Activated T-cell treated with anti-CD3 and anti-CD28 coated beads for 48 hours (primary cell): ENCODE results near the gene MCF2L.

ENCODE experiments used
- DNase-seq: peaks from one replicate; pipeline ENCODE4 v3.0.0-alpha.2; 2020; ENCODE audit warnings: low read depth

MCF2L gene

GRCh38 chr13:113114511-113115362 is 145.7 kb downstream of the MCF2L start:
- DNase-seq: no peak

DNA sequence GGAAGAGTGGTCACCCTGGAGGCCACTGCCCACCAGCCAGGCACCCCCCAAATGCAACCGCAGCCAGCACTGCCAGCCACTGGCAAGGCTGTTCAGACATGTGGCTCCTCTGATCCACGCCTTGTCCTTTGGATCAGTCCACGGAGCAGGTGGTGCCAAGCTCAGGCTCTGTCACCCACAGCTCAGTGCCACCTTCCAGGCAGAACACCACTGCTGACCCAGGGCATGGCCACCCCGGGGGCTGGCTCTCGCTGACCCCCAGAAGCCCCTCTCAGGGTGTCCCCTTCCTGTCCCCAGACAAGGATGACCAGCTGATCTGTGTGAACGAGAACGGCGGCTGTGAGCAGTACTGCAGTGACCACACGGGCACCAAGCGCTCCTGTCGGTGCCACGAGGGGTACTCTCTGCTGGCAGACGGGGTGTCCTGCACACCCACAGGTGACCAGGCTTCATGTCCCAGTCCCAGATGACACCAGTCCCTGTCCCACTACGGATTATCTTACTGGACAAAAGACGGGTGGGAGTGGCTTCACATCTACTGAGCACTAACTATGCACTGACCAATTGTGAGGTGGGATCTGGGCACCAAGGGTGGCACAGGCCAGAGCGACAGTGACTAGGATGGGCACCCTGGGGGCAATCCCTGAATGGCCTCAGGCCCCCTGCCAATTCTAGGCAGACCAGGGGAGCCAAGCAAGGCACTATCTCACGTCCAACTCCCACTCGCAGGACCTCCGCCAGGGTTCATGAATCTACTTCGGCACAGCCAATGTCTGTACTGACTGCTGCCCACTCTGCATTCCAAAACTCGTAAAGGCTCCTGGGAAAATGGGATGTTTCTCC is 146.6 kb downstream of the MCF2L start:
- DNase-seq: no peak

DNA sequence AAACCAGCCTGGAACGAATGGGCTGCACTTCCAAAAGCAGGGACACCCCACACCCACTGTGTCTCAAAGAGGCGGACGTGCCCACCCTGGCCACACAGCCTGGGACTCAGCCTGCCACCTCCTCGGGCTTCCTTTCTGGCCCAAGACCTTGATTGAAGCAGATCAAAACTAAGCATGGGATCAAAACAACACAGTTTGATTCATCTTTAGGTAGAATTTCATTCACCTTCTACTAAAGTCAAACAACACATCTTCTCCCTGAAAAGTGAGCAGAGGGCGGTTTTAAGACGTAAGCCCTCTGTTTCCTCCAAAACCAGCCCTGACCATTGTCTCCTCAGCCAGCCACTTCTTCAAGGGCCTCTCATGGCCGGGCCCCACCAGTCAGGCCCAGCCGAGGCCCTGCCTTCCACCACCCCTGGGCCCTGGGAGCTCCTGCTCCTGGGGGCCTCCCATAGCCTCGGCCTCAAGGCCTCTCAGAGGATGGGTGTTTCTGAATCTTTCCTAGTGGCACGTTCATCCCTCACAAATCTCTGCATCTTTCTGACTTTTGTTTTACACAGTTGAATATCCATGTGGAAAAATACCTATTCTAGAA is 147.3 kb downstream of the MCF2L start:
- DNase-seq: no peak

- DNase-seq: no peak
Observed at GRCh38 chr13:113116871-113117271, 147.9 kb downstream of the MCF2L start.

DNA sequence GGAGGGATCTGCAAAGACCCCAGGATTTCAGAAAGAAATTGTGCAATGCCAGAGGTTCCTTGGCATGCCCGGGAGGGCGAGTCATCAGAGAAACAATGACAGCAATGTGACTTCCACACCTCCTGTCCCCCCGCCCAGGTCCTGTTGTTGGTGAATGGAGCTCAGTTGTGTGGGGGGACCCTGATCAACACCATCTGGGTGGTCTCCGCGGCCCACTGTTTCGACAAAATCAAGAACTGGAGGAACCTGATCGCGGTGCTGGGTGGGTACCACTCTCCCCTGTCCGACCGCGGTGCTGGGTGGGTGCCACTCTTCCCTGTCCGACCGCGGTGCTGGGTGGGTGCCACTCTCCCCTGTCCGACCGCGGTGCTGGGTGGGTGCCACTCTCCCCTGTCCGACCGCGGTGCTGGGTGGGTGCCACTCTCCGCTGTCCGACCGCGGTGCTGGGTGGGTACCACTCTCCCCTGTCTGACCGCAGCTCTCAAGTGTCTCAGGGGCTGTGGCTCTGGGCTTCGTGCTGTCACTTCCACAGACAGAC is 148.4 kb downstream of the MCF2L start:
- DNase-seq: no peak

GRCh38 chr13:113117911-113118260 is 148.9 kb downstream of the MCF2L start:
- no peak for DNase-seq

DNA sequence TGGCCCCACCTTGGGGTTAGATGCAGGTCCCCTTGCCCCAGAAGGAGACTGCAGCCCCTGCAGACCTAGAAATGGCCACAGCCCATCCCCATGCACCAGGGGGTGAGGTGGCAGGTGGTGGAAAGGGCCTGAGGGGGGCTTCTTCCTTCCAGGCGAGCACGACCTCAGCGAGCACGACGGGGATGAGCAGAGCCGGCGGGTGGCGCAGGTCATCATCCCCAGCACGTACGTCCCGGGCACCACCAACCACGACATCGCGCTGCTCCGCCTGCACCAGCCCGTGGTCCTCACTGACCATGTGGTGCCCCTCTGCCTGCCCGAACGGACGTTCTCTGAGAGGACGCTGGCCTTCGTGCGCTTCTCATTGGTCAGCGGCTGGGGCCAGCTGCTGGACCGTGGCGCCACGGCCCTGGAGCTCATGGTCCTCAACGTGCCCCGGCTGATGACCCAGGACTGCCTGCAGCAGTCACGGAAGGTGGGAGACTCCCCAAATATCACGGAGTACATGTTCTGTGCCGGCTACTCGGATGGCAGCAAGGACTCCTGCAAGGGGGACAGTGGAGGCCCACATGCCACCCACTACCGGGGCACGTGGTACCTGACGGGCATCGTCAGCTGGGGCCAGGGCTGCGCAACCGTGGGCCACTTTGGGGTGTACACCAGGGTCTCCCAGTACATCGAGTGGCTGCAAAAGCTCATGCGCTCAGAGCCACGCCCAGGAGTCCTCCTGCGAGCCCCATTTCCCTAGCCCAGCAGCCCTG is 149.4 kb downstream of the MCF2L start:
- DNase-seq: no peak

DNA sequence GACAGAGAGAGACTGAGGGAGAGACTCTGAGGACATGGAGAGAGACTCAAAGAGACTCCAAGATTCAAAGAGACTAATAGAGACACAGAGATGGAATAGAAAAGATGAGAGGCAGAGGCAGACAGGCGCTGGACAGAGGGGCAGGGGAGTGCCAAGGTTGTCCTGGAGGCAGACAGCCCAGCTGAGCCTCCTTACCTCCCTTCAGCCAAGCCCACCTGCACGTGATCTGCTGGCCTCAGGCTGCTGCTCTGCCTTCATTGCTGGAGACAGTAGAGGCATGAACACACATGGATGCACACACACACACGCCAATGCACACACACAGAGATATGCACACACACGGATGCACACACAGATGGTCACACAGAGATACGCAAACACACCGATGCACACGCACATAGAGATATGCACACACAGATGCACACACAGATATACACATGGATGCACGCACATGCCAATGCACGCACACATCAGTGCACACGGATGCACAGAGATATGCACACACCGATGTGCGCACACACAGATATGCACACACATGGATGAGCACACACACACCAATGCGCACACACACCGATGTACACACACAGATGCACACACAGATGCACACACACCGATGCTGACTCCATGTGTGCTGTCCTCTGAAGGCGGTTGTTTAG is 150.3 kb downstream of the MCF2L start:
- no peak for DNase-seq

DNA sequence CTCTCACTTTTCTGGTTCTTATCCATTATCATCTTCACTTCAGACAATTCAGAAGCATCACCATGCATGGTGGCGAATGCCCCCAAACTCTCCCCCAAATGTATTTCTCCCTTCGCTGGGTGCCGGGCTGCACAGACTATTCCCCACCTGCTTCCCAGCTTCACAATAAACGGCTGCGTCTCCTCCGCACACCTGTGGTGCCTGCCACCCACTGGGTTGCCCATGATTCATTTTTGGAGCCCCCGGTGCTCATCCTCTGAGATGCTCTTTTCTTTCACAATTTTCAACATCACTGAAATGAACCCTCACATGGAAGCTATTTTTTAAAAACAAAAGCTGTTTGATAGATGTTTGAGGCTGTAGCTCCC is 150.8 kb downstream of the MCF2L start:
- DNase-seq: no peak

GRCh38 chr13:113120300-113121182 is 151.5 kb downstream of the MCF2L start:
- no peak for DNase-seq

GRCh38 chr13:113121183-113121927 is 152.3 kb downstream of the MCF2L start:
- no peak for DNase-seq

DNA sequence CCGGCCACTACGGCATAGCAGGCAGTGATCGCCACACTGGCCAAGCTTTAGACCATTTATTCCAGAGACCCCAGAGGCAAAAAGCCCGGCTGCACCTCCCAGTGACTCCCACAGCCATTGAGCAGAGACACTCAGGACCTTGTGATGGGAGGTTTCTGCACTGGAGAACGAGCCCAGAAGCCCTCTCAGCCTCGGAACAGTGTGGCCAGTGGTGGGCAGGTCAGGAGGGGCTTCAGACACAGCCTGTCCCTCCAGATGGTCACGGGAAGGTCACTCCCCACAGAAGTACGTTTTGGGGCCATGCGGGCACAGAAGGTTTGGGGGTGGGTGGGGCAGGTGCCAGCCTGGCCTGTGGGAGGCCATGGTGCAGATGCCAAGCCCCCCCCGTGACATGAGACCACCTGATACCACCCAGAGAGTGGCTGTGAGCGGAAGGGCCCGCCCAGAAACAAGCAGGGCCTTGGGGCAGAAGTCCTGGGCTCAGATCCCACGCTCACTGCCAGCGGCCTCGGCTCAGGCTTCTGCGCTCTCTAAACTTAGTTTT is 153.0 kb downstream of the MCF2L start:
- DNase-seq: no peak

- no peak for DNase-seq
Observed at GRCh38 chr13:113122550-113123225, 153.7 kb downstream of the MCF2L start, which contains the start of gene F10. Gene F10 (plus strand): TSS chr13:113122799. CDS start chr13:113122856, 57 bp downstream.

DNA sequence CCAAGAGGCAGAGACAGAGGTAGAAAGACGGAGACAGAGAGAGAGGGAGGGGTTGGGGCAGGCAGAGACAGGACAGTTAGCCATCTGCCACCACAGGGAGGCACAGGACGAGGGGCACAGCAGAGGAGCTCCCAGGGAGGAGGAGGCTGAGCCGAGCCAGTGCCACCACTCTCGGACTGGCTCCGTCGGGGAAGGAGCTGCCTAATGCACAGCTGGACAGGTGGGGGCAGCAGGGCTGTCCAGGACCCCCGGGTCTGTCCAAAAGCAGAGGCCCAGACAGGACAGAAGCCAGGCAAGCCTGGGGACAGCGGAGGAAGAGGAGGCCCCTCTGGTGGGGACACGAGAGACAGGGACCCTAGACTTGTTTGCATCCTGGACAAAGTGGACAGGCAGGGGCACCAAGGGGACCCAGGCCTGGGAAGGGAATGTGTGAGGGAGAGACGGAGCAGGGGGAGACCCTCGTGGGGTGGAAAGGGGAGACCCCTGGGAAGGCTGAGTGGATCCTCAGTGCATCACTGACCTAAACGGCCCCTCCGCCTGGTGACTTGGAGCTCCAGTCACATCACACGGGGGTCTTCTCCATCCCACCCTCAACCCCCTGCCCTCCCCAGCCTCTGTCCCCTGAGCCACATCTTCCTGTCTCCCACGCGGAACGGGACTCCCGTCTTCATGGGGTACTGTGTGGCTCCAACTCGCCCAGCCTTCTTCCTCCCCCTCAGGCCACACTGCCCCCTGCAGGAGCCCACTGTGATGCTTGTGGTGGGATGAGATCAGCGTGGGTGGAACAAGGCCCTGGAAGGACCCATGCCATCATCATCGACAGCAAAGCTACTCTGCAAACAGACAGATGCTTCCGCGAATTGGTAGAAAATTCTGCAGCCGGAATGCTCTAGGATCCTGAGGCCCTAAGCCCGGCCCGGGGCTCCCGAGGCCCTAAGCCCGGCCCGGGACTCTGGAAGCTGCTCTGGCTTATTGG is 154.5 kb downstream of the MCF2L start:
- no peak for DNase-seq

- no peak for DNase-seq
Observed at GRCh38 chr13:113124211-113124970, 155.4 kb downstream of the MCF2L start.

- no peak for DNase-seq
Observed at GRCh38 chr13:113125506-113126264, 156.7 kb downstream of the MCF2L start.
